ENCODE results near the gene SRSF7. TPM values are rescaled to one million over a fixed set of nuclear protein-coding genes. Genes with fewer than 3 reads are reported as not detected.

Gene SRSF7
- total RNA-seq, 1 experiment from 2014 or later: 299 TPM

DNA sequence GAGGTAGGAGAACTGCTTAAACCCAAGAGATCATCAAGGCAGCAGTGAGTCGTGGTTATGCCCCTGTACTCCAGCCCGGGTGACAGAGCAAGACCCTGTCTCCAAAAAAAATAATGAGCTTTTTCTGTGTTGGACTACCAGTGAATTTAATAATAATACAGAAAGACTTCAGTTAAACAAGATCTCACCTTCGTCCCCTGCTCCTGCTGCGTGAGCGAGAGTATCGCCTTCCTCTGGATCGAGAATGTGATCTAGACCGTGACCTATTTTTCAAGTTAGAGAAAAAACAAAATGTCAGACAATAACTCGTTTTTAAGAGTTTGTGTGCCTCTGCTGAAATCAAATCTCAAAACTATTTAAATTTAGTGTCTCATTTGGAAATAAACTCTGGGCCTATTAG is 2.8 kb downstream of the SRSF7 start:
- ChIA-PET POLR2A (interaction anchor here (0.6 kb wide), 1 partner anchor 388 kb away, joined by 14 read pairs; no protein-coding TSS in a partner anchor), CTCF (no interaction called here)
- Mint-ChIP-seq H3K36me3 (peaks cover 73% of the 10 kb centered on the region), H3K4me1 (peaks cover 44% of the 10 kb centered on the region), H3K9me3 (no peaks in the 10 kb centered on the region), H3K4me3 (peak overlapping the region; percentile 100), H3K27ac (peak overlapping the region; percentile 95), H3K27me3 (ENCODE audit: low read depth) (no peaks in the 10 kb centered on the region)
- ATAC-seq (no peak), DNase-seq (ENCODE audit: low spot score) (no peak)
- TF ChIP-seq, protein P1, sequence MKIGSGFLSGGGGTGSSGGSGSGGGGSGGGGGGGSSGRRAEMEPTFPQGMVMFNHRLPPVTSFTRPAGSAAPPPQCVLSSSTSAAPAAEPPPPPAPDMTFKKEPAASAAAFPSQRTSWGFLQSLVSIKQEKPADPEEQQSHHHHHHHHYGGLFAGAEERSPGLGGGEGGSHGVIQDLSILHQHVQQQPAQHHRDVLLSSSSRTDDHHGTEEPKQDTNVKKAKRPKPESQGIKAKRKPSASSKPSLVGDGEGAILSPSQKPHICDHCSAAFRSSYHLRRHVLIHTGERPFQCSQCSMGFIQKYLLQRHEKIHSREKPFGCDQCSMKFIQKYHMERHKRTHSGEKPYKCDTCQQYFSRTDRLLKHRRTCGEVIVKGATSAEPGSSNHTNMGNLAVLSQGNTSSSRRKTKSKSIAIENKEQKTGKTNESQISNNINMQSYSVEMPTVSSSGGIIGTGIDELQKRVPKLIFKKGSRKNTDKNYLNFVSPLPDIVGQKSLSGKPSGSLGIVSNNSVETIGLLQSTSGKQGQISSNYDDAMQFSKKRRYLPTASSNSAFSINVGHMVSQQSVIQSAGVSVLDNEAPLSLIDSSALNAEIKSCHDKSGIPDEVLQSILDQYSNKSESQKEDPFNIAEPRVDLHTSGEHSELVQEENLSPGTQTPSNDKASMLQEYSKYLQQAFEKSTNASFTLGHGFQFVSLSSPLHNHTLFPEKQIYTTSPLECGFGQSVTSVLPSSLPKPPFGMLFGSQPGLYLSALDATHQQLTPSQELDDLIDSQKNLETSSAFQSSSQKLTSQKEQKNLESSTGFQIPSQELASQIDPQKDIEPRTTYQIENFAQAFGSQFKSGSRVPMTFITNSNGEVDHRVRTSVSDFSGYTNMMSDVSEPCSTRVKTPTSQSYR (CRISPR knock-in tag; IDR thresholded peaks at IDR 0.05): no peak
- TF ChIP-seq SP1 (CRISPR knock-in tag; conservative IDR thresholded peaks at IDR 0.05) (no peak), ZNF219 (CRISPR knock-in tag; IDR thresholded peaks at IDR 0.05; ENCODE audit: borderline replicate concordance) (no peak), JUN (CRISPR knock-in tag; IDR thresholded peaks at IDR 0.05) (no peak), SMAD3 (CRISPR knock-in tag; IDR thresholded peaks at IDR 0.05; ENCODE audit: borderline replicate concordance) (no peak), GTF2I (CRISPR knock-in tag; conservative IDR thresholded peaks at IDR 0.05) (no peak), ELF4 (CRISPR knock-in tag; IDR thresholded peaks at IDR 0.05; ENCODE audit: low read depth) (no peak), FOXJ3 (CRISPR knock-in tag; IDR thresholded peaks at IDR 0.05; ENCODE audit: borderline replicate concordance) (no peak)
- TF ChIP-seq, protein P2, sequence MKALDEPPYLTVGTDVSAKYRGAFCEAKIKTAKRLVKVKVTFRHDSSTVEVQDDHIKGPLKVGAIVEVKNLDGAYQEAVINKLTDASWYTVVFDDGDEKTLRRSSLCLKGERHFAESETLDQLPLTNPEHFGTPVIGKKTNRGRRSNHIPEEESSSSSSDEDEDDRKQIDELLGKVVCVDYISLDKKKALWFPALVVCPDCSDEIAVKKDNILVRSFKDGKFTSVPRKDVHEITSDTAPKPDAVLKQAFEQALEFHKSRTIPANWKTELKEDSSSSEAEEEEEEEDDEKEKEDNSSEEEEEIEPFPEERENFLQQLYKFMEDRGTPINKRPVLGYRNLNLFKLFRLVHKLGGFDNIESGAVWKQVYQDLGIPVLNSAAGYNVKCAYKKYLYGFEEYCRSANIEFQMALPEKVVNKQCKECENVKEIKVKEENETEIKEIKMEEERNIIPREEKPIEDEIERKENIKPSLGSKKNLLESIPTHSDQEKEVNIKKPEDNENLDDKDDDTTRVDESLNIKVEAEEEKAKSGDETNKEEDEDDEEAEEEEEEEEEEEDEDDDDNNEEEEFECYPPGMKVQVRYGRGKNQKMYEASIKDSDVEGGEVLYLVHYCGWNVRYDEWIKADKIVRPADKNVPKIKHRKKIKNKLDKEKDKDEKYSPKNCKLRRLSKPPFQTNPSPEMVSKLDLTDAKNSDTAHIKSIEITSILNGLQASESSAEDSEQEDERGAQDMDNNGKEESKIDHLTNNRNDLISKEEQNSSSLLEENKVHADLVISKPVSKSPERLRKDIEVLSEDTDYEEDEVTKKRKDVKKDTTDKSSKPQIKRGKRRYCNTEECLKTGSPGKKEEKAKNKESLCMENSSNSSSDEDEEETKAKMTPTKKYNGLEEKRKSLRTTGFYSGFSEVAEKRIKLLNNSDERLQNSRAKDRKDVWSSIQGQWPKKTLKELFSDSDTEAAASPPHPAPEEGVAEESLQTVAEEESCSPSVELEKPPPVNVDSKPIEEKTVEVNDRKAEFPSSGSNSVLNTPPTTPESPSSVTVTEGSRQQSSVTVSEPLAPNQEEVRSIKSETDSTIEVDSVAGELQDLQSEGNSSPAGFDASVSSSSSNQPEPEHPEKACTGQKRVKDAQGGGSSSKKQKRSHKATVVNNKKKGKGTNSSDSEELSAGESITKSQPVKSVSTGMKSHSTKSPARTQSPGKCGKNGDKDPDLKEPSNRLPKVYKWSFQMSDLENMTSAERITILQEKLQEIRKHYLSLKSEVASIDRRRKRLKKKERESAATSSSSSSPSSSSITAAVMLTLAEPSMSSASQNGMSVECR (CRISPR knock-in tag; IDR thresholded peaks at IDR 0.05; ENCODE audit: borderline replicate concordance): no peak
- TF ChIP-seq, protein P3, sequence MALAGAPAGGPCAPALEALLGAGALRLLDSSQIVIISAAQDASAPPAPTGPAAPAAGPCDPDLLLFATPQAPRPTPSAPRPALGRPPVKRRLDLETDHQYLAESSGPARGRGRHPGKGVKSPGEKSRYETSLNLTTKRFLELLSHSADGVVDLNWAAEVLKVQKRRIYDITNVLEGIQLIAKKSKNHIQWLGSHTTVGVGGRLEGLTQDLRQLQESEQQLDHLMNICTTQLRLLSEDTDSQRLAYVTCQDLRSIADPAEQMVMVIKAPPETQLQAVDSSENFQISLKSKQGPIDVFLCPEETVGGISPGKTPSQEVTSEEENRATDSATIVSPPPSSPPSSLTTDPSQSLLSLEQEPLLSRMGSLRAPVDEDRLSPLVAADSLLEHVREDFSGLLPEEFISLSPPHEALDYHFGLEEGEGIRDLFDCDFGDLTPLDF (CRISPR knock-in tag; IDR thresholded peaks at IDR 0.05): no peak
- TF ChIP-seq, protein P4, sequence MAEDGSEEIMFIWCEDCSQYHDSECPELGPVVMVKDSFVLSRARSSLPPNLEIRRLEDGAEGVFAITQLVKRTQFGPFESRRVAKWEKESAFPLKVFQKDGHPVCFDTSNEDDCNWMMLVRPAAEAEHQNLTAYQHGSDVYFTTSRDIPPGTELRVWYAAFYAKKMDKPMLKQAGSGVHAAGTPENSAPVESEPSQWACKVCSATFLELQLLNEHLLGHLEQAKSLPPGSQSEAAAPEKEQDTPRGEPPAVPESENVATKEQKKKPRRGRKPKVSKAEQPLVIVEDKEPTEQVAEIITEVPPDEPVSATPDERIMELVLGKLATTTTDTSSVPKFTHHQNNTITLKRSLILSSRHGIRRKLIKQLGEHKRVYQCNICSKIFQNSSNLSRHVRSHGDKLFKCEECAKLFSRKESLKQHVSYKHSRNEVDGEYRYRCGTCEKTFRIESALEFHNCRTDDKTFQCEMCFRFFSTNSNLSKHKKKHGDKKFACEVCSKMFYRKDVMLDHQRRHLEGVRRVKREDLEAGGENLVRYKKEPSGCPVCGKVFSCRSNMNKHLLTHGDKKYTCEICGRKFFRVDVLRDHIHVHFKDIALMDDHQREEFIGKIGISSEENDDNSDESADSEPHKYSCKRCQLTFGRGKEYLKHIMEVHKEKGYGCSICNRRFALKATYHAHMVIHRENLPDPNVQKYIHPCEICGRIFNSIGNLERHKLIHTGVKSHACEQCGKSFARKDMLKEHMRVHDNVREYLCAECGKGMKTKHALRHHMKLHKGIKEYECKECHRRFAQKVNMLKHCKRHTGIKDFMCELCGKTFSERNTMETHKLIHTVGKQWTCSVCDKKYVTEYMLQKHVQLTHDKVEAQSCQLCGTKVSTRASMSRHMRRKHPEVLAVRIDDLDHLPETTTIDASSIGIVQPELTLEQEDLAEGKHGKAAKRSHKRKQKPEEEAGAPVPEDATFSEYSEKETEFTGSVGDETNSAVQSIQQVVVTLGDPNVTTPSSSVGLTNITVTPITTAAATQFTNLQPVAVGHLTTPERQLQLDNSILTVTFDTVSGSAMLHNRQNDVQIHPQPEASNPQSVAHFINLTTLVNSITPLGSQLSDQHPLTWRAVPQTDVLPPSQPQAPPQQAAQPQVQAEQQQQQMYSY (CRISPR knock-in tag; IDR thresholded peaks at IDR 0.05): no peak

DNA sequence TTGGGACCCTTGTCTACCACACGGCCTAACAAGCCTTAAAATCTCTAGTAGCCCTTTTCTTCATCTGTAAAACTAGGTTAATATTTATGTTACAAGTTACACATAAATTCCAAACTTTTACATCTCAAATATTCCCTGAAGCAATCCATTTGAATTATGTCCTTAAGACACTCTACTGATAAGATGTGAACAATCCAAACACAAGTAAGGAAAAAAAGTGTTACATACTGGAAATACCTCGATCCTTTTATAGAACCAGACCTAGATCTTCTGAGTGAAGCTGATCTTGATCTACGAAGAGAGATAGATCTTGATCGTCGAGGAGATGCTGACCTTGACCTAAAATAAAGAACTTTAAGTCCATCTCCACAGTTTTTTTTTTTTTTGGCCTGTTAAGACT is 3.3 kb downstream of the SRSF7 start:
- ATAC-seq: no peak
- Mint-ChIP-seq H3K36me3 (peaks cover 75% of the 10 kb centered on the region), H3K27me3 (ENCODE audit: low read depth) (no peaks in the 10 kb centered on the region), H3K9me3 (no peaks in the 10 kb centered on the region), H3K4me1 (peaks cover 44% of the 10 kb centered on the region), H3K4me3 (peak overlapping the region; percentile 100), H3K27ac (peak overlapping the region; percentile 95)
- DNase-seq (ENCODE audit: low spot score): no peak
- POLR2A ChIA-PET: interaction anchor here (0.6 kb wide), 1 partner anchor 388 kb away, joined by 14 read pairs; no protein-coding TSS in a partner anchor
- CTCF ChIA-PET: interaction anchor here (0.7 kb wide), 1 partner anchor 10 kb away, joined by 4 read pairs; no protein-coding TSS in a partner anchor
- TF ChIP-seq FOXJ3 (CRISPR knock-in tag; IDR thresholded peaks at IDR 0.05; ENCODE audit: borderline replicate concordance) (no peak), FOXK1 (CRISPR knock-in tag; IDR thresholded peaks at IDR 0.05) (no peak), NR2C2 (CRISPR knock-in tag; IDR thresholded peaks at IDR 0.05) (no peak), CREM (CRISPR knock-in tag; IDR thresholded peaks at IDR 0.05) (no peak)
- TF ChIP-seq, protein P5, sequence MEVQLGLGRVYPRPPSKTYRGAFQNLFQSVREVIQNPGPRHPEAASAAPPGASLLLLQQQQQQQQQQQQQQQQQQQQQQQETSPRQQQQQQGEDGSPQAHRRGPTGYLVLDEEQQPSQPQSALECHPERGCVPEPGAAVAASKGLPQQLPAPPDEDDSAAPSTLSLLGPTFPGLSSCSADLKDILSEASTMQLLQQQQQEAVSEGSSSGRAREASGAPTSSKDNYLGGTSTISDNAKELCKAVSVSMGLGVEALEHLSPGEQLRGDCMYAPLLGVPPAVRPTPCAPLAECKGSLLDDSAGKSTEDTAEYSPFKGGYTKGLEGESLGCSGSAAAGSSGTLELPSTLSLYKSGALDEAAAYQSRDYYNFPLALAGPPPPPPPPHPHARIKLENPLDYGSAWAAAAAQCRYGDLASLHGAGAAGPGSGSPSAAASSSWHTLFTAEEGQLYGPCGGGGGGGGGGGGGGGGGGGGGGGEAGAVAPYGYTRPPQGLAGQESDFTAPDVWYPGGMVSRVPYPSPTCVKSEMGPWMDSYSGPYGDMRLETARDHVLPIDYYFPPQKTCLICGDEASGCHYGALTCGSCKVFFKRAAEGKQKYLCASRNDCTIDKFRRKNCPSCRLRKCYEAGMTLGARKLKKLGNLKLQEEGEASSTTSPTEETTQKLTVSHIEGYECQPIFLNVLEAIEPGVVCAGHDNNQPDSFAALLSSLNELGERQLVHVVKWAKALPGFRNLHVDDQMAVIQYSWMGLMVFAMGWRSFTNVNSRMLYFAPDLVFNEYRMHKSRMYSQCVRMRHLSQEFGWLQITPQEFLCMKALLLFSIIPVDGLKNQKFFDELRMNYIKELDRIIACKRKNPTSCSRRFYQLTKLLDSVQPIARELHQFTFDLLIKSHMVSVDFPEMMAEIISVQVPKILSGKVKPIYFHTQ (CRISPR knock-in tag; IDR thresholded peaks at IDR 0.05): no peak
- TF ChIP-seq, protein P6, sequence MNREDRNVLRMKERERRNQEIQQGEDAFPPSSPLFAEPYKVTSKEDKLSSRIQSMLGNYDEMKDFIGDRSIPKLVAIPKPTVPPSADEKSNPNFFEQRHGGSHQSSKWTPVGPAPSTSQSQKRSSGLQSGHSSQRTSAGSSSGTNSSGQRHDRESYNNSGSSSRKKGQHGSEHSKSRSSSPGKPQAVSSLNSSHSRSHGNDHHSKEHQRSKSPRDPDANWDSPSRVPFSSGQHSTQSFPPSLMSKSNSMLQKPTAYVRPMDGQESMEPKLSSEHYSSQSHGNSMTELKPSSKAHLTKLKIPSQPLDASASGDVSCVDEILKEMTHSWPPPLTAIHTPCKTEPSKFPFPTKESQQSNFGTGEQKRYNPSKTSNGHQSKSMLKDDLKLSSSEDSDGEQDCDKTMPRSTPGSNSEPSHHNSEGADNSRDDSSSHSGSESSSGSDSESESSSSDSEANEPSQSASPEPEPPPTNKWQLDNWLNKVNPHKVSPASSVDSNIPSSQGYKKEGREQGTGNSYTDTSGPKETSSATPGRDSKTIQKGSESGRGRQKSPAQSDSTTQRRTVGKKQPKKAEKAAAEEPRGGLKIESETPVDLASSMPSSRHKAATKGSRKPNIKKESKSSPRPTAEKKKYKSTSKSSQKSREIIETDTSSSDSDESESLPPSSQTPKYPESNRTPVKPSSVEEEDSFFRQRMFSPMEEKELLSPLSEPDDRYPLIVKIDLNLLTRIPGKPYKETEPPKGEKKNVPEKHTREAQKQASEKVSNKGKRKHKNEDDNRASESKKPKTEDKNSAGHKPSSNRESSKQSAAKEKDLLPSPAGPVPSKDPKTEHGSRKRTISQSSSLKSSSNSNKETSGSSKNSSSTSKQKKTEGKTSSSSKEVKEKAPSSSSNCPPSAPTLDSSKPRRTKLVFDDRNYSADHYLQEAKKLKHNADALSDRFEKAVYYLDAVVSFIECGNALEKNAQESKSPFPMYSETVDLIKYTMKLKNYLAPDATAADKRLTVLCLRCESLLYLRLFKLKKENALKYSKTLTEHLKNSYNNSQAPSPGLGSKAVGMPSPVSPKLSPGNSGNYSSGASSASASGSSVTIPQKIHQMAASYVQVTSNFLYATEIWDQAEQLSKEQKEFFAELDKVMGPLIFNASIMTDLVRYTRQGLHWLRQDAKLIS (CRISPR knock-in tag; IDR thresholded peaks at IDR 0.05; ENCODE audit: borderline replicate concordance): no peak

Measured in WTC11 (cell line).